Peyer's patch (tissue), 4 donors: ENCODE results near the gene TMEM238. TPM values are rescaled to one million over a fixed set of nuclear protein-coding genes. Genes with fewer than 3 reads are reported as not detected.

Experiments used
- DNase-seq, 3 donors: peaks; one replicate each; pipeline ENCODE4 v3.0.0-alpha.2; 2017 to 2019
- H3K27ac ChIP-seq, 4 donors: fragments of 200-600 bp; sonication (generic); one replicate each; pipeline ENCODE4 v1.5.1; 2016 to 2019
- H3K27me3 ChIP-seq, 2 donors: fragments of 200-600 bp; sonication (generic); one replicate each; pipeline ENCODE4 v1.5.1; 2019
- H3K36me3 ChIP-seq, 3 donors: fragments of 200-600 bp; sonication (generic); one replicate each; pipeline ENCODE4 v1.5.1; 2016 to 2019
- H3K4me1 ChIP-seq, 4 donors: fragments of 200-600 bp; sonication (generic); one replicate each; pipeline ENCODE4 v1.5.1; 2016 to 2019
- H3K4me3 ChIP-seq, 4 donors: fragments of 200-600 bp; sonication (generic); 1 replicate in 3 of 4; 2 replicates in 1 of 4; pipeline ENCODE4 v1.5.1; 2016 to 2019; ENCODE audit warnings: mild to moderate bottlenecking in 1 of 4
- H3K9me3 ChIP-seq, 4 donors: fragments of 200-600 bp; sonication (generic); one replicate each; pipeline ENCODE4 v1.5.1; 2016 to 2019; ENCODE audit warnings: mild to moderate bottlenecking in 1 of 4
- CTCF ChIP-seq, 6 experiments: fragments of 450-650 bp in 4 of 6; fragments of 200-600 bp in 2 of 6; sonication (generic) in 1 of 6; IDR thresholded peaks; one replicate each; pipeline ENCODE4 v1.5.1; 2017 to 2019; ENCODE audit warnings: antibody characterized with exemption in 6 of 6, mild to moderate bottlenecking in 3 of 6, moderate library complexity in 1 of 6
- POLR2A ChIP-seq, 2 donors: fragments of 450-650 bp; IDR thresholded peaks; one replicate each; pipeline ENCODE4 v1.5.1; 2017; ENCODE audit warnings: antibody characterized with exemption in 2 of 2, mild to moderate bottlenecking in 2 of 2, moderate library complexity in 2 of 2
- total RNA-seq, 4 donors: library from RNA; depleted of rRNA; stranded (reverse); fragments of >200 nt; gene quantifications; one replicate each; pipeline ENCODE4 v1.1.0, GENCODE V29; 2016

The TMEM238 gene
- total RNA-seq, result 10 to 100 TPM; 19.8 to 75.8 (median 61.6) TPM

GRCh38 chr19:55384131-55384919 lies at the start of gene TMEM238:
TSS of gene TMEM238 (minus strand) at chr19:55384292. CDS start at chr19:55384259, 33 bp downstream.
- DNase-seq, result peak; percentile 41 to 89 (median 81)
- no peak for TF ChIP-seq CTCF (IDR thresholded peaks at IDR 0.05)
- TF ChIP-seq POLR2A (IDR thresholded peaks at IDR 0.05), result peak; percentile 56 to 60
- H3K4me3 ChIP-seq, result peak within 1 kb of the TSS; percentile 66 to 86 (median 81)
- peak within 1 kb of the TSS; percentile 85 to 96 (median 91) for H3K27ac ChIP-seq
- H3K9me3 ChIP-seq, result no peaks in the 10 kb centered on the region
- H3K36me3 ChIP-seq, result peaks cover 0 to 26% (median 0%) of the 10 kb centered on the region in 3 donors
- H3K4me1 ChIP-seq, result peaks cover 8 to 47% (median 29%) of the 10 kb centered on the region in 4 donors
- no peaks in the 10 kb centered on the region for H3K27me3 ChIP-seq

- Histone ChIP-seq H3K36me3 (no peaks in the 10 kb centered on the region), H3K27me3 (peaks cover 0 to 21% of the 10 kb centered on the region in 2 donors), H3K9me3 (no peaks in the 10 kb centered on the region), H3K4me3 (no peak overlapping the region), H3K4me1 (no peaks in the 10 kb centered on the region), H3K27ac (no peak overlapping the region)
- TF ChIP-seq CTCF (IDR thresholded peaks at IDR 0.05), result no peak
- no peak for TF ChIP-seq POLR2A (IDR thresholded peaks at IDR 0.05)
- DNase-seq, result no peak
Measured at GRCh38 chr19:55433292-55433691, 49.2 kb upstream of the TMEM238 start.

- Histone ChIP-seq H3K27me3 (peaks cover 0 to 13% of the 10 kb centered on the region in 2 donors), H3K9me3 (no peaks in the 10 kb centered on the region), H3K4me1 (no peaks in the 10 kb centered on the region), H3K27ac (no peak overlapping the region), H3K36me3 (no peaks in the 10 kb centered on the region), H3K4me3 (no peak overlapping the region)
- TF ChIP-seq POLR2A (IDR thresholded peaks at IDR 0.05) (no peak), CTCF (IDR thresholded peaks at IDR 0.05) (no peak)
- no peak for DNase-seq
Measured at GRCh38 chr19:55432241-55432959, 48.3 kb upstream of the TMEM238 start.

GRCh38 chr19:55431183-55431582 lies 47.1 kb upstream of the TMEM238 start:
- Histone ChIP-seq H3K4me3 (no peak overlapping the region), H3K27ac (no peak overlapping the region), H3K27me3 (peaks cover 0 to 11% of the 10 kb centered on the region in 2 donors), H3K4me1 (no peaks in the 10 kb centered on the region), H3K9me3 (no peaks in the 10 kb centered on the region), H3K36me3 (no peaks in the 10 kb centered on the region)
- no peak for DNase-seq
- TF ChIP-seq CTCF (IDR thresholded peaks at IDR 0.05) (no peak), POLR2A (IDR thresholded peaks at IDR 0.05) (no peak)

GRCh38 chr19:55426042-55426441 lies 42.0 kb upstream of the TMEM238 start:
- Histone ChIP-seq H3K4me3 (no peak overlapping the region), H3K9me3 (no peaks in the 10 kb centered on the region), H3K27me3 (no peaks in the 10 kb centered on the region), H3K4me1 (no peaks in the 10 kb centered on the region), H3K27ac (no peak overlapping the region), H3K36me3 (no peaks in the 10 kb centered on the region)
- DNase-seq, result no peak
- TF ChIP-seq CTCF (IDR thresholded peaks at IDR 0.05) (no peak), POLR2A (IDR thresholded peaks at IDR 0.05) (no peak)
